ENCODE measurements around the gene PDE2A.

DNA sequence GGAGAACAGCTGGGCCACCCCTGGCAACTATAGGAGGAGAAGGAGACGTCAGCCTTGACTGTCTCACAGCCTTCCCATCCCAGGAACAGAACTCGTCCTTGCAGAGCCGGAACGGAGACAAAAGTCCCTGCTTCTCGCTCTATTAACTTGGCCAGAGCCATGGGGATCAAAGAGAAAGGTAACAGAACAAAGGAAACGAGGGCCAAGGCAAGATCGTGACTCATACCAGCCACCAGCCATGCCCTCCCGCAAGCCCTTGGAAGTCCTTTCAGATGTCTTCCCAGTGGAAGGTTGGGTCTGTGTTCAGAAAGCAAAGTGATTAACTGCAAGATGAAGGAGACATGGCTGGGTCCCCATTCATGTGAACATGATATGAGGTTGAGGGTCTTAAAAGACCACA, 64.7 kb downstream of the PDE2A start:
- no peak for TF ChIP-seq CTCF (IDR thresholded peaks at IDR 0.05)
- no peak for TF ChIP-seq POLR2A (IDR thresholded peaks at IDR 0.05)

All from heart left ventricle (tissue), 13 donors.